BLaER1 (cell line): ENCODE data around the gene ZNF335.
"Not testable (repeated sequence)": the region's sequence is repeated elsewhere in the genome, so short reads cannot be mapped to it uniquely, and the experiment has no call there.

Experiments used
- H3K27ac ChIP-seq: shearing (Covaris generic); formaldehyde crosslinking; 2 replicates; pipeline ENCODE4 v1.8.1; 2022
- H3K27me3 ChIP-seq: shearing (Covaris generic); formaldehyde crosslinking; 2 replicates; pipeline ENCODE4 v1.8.1; 2022
- H3K36me3 ChIP-seq: shearing (Covaris generic); formaldehyde crosslinking; 2 replicates; pipeline ENCODE4 v1.8.1; 2022
- H3K4me1 ChIP-seq: shearing (Covaris generic); formaldehyde crosslinking; 2 replicates; pipeline ENCODE4 v1.8.1; 2022
- H3K4me2 ChIP-seq: shearing (Covaris generic); formaldehyde crosslinking; 2 replicates; pipeline ENCODE4 v1.8.1; 2022
- H3K4me3 ChIP-seq: shearing (Covaris generic); formaldehyde crosslinking; 2 replicates; pipeline ENCODE4 v1.8.1; 2022
- H3K9ac ChIP-seq: shearing (Covaris generic); formaldehyde crosslinking; 2 replicates; pipeline ENCODE4 v1.8.1; 2022
- H3K9me3 ChIP-seq: shearing (Covaris generic); formaldehyde crosslinking; 2 replicates; pipeline ENCODE4 v1.8.1; 2022
- H4K20me1 ChIP-seq: shearing (Covaris generic); formaldehyde crosslinking; 2 replicates; pipeline ENCODE4 v1.8.1; 2022
- Cebpa-rat ChIP-seq: shearing (Covaris generic); IDR thresholded peaks from 2 replicates; pipeline ENCODE4 v1.8.1; 2022

ZNF335 gene

DNA sequence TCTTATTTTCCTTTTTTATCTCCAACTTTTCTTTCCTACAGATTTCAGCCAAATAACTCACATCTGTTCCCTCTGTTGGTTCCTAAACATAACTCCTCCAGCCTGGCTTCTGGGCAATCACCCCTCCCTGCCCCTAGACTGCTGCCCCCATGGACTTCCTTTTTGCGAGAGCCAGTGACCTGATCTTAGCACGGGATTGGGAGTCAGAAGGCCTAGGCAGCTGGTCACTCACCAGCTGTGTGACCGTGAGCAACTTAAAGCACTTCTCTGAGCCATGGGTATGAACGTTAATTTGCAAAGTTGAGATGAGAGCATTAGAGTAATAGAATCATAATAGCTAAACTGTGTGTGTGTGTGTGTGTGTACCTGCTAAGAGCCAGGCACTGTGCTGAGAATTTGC, 32.2 kb upstream of the ZNF335 start:
- TF ChIP-seq Cebpa-rat, result no peak
- Histone ChIP-seq H3K4me1 (peaks cover 94% of the 10 kb centered on the region), H3K4me2 (peak overlapping the region; percentile 95)

GRCh38 chr20:46002008-46002407, 30.0 kb upstream of the ZNF335 start:
- Histone ChIP-seq H3K4me1 (peaks cover 88% of the 10 kb centered on the region), H3K4me3 (no peak overlapping the region), H3K9me3 (no peaks in the 10 kb centered on the region), H3K4me2 (peak overlapping the region; percentile 81), H3K27me3 (peaks cover 43% of the 10 kb centered on the region), H3K9ac (no peak overlapping the region), H4K20me1 (peaks cover 78% of the 10 kb centered on the region), H3K36me3 (no peaks in the 10 kb centered on the region), H3K27ac (no peak overlapping the region)
- no peak for TF ChIP-seq Cebpa-rat

More for the DNA sequence above, 32.2 kb upstream of the ZNF335 start:
- no peak overlapping the region for H3K4me3 ChIP-seq
- peaks cover 64% of the 10 kb centered on the region for H3K27me3 ChIP-seq
- H3K9ac ChIP-seq, result no peak overlapping the region
- H3K36me3 ChIP-seq, result no peaks in the 10 kb centered on the region
- H3K9me3 ChIP-seq, result no peaks in the 10 kb centered on the region
- H3K27ac ChIP-seq, result no peak overlapping the region
- H4K20me1 ChIP-seq, result peaks cover 86% of the 10 kb centered on the region

DNA sequence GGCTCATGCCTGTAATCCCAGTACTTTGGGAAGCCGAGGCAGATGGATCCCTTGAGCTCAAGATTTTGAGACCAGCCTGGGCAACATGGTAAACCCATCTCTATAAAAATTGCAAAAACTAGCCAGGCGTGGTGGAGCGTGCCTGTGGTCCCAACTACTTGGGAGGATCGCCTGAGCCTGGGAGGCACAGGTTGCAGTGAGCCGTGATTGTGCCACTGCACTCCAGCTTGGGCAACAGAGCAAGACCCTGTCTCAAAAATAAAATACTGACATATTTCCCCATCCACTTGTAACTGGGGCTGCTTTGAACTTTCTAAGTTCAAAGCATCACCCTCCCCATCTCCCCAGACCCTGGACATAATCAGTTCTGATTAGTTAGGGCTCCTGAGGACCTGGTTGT, 29.5 kb upstream of the ZNF335 start:
- TF ChIP-seq Cebpa-rat, result no peak
- no peak overlapping the region for H3K27ac ChIP-seq
- no peaks in the 10 kb centered on the region for H3K36me3 ChIP-seq
- no peaks in the 10 kb centered on the region for H3K9me3 ChIP-seq
- no peak overlapping the region for H3K9ac ChIP-seq
- H3K27me3 ChIP-seq, result peaks cover 38% of the 10 kb centered on the region
- H3K4me2 ChIP-seq, result peak overlapping the region; percentile 81
- H3K4me1 ChIP-seq, result peaks cover 83% of the 10 kb centered on the region
- H4K20me1 ChIP-seq, result peaks cover 73% of the 10 kb centered on the region
- H3K4me3 ChIP-seq, result no peak overlapping the region

DNA sequence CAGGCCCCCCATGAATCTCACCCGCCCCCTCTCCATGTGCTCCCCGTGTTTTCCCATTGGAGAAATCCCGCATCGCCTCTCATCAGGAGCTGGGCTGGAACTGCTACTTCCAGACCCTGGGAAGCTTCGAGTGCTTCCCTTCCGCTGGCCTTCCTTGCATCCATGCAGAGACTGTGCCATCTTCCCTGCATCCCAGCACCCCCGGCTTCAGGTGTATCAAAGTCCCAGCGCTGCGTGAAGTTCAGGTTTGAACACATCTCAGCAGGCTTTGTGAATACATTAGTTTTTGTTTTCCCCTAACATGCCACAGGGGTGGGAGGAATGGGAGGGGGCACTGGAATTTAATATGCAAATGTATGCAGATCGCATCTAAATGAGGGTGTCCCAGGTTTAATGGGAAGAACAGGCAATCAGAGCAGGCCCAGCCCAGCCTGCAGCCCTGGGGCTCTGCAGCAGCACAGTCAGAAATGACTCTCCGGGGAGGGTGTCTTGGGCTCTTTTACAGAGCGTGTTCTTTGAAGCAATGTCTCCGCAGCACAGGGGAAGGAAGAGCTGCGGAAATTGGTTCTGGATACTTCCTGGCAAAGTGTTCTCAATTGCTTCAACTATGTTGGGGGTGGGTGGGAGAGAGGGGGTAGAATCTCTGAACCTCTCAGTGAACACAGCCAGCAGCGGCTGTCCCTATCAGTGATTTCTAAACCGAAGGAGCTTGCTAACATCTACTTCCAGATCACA, 28.4 kb upstream of the ZNF335 start:
- H3K9ac ChIP-seq, result no peak overlapping the region
- H3K27ac ChIP-seq, result no peak overlapping the region
- H3K9me3 ChIP-seq, result no peaks in the 10 kb centered on the region
- H3K36me3 ChIP-seq, result no peaks in the 10 kb centered on the region
- no peak for TF ChIP-seq Cebpa-rat
- peaks cover 72% of the 10 kb centered on the region for H3K4me1 ChIP-seq
- H3K4me2 ChIP-seq, result peak overlapping the region; percentile 81
- H4K20me1 ChIP-seq, result peaks cover 62% of the 10 kb centered on the region
- H3K4me3 ChIP-seq, result no peak overlapping the region
- peaks cover 32% of the 10 kb centered on the region for H3K27me3 ChIP-seq

- peaks cover 55% of the 10 kb centered on the region for H4K20me1 ChIP-seq
- no peak for TF ChIP-seq Cebpa-rat
- H3K4me3 ChIP-seq, result no peak overlapping the region
- no peak overlapping the region for H3K27ac ChIP-seq
- H3K4me1 ChIP-seq, result peaks cover 69% of the 10 kb centered on the region
- no peaks in the 10 kb centered on the region for H3K36me3 ChIP-seq
- H3K27me3 ChIP-seq, result peaks cover 32% of the 10 kb centered on the region
- H3K9me3 ChIP-seq, result no peaks in the 10 kb centered on the region
- H3K9ac ChIP-seq, result no peak overlapping the region
- H3K4me2 ChIP-seq, result peak overlapping the region; percentile 81
Measured at GRCh38 chr20:45999557-46000261, 27.7 kb upstream of the ZNF335 start.

DNA sequence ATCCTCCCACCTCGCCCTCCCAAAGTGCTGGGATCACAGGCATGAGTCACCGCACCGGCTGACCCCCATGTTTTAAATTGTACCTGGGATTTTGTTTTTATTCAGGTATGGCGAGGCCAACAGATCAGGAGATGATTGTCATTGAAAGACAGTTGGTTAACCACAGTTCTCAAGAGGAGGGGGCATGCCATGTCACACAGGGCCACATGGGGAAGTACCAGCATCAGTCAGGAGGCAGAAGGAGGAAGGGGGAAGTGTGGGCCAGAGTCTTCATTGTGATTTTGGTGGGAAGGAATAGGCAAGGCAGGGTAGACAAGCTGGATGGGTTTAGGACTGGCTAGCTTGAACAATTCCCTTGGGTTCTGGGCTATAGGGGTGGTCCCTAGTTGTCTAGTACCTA, 26.8 kb upstream of the ZNF335 start:
- Histone ChIP-seq H3K27me3 (peaks cover 23% of the 10 kb centered on the region), H3K9me3 (no peaks in the 10 kb centered on the region), H3K9ac (no peak overlapping the region), H4K20me1 (peaks cover 46% of the 10 kb centered on the region), H3K36me3 (no peaks in the 10 kb centered on the region), H3K4me3 (no peak overlapping the region), H3K27ac (no peak overlapping the region), H3K4me2 (peak overlapping the region; percentile 81), H3K4me1 (peaks cover 61% of the 10 kb centered on the region)
- TF ChIP-seq Cebpa-rat, result no peak

GRCh38 chr20:45998337-45998736, 26.3 kb upstream of the ZNF335 start:
- H3K4me1 ChIP-seq, result peaks cover 61% of the 10 kb centered on the region
- H3K4me2 ChIP-seq, result peak overlapping the region; percentile 81
- H4K20me1 ChIP-seq, result peaks cover 43% of the 10 kb centered on the region
- H3K27ac ChIP-seq, result no peak overlapping the region
- no peak overlapping the region for H3K4me3 ChIP-seq
- no peak for TF ChIP-seq Cebpa-rat
- peaks cover 19% of the 10 kb centered on the region for H3K27me3 ChIP-seq
- H3K9ac ChIP-seq, result no peak overlapping the region
- no peaks in the 10 kb centered on the region for H3K9me3 ChIP-seq
- H3K36me3 ChIP-seq, result no peaks in the 10 kb centered on the region

DNA sequence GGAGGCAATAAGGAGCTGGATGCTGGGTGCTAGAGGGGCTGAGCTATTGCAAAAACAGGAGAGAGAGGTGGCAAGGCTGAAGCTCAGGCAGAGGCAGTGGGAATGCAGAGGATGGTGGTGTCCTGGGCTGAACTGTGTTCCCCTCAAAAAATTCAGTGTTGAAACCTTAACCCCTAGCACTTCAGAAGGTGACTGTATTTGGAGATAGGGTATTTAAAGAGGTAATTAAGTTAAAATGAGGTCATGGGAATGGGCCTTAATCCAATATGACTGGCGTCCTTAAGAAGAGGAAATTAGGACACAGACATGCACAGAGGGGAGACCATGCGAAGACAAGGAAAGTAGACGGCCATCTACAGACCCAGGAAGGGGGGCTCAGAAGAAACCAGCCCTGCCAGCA, 25.2 kb upstream of the ZNF335 start:
- H3K27me3 ChIP-seq, result peaks cover 11% of the 10 kb centered on the region; the same call in 1 of the 2 replicates
- H3K4me3 ChIP-seq, result no peak overlapping the region
- no peak for TF ChIP-seq Cebpa-rat
- no peaks in the 10 kb centered on the region for H3K36me3 ChIP-seq
- no peak overlapping the region for H3K4me2 ChIP-seq
- H3K27ac ChIP-seq, result no peak overlapping the region
- H3K4me1 ChIP-seq, result peaks cover 65% of the 10 kb centered on the region
- H3K9ac ChIP-seq, result no peak overlapping the region
- no peaks in the 10 kb centered on the region for H3K9me3 ChIP-seq
- peaks cover 37% of the 10 kb centered on the region for H4K20me1 ChIP-seq

GRCh38 chr20:45995495-45996097, 23.6 kb upstream of the ZNF335 start:
- H4K20me1 ChIP-seq, result peaks cover 26% of the 10 kb centered on the region
- not testable (repeated sequence) for H3K4me2 ChIP-seq, H3K27me3 ChIP-seq, H3K36me3 ChIP-seq, H3K27ac ChIP-seq, H3K9ac ChIP-seq, H3K4me3 ChIP-seq, H3K9me3 ChIP-seq
- peaks cover 57% of the 10 kb centered on the region for H3K4me1 ChIP-seq
